Activated gamma-delta T cell treated with Interleukin-2 at 50 U/mL for 16 hours (primary cell): ENCODE results near the gene PHTF2.

ENCODE experiments used
- DNase-seq: peaks from one replicate; pipeline ENCODE4 v3.0.0-alpha.2; 2020

The PHTF2 gene

GRCh38 chr7:77796109-77796508 lies 2.5 kb upstream of the PHTF2 start:
- no peak for DNase-seq

GRCh38 chr7:77796960-77797359 lies 1.6 kb upstream of the PHTF2 start:
- no peak for DNase-seq

- DNase-seq = no peak
Observed at GRCh38 chr7:77797734-77798393, 709 bp upstream of the PHTF2 start.

GRCh38 chr7:77799078-77799964 lies 748 bp downstream of the PHTF2 start:
- DNase-seq = peak; percentile 10

GRCh38 chr7:77800158-77800557 lies 1.6 kb downstream of the PHTF2 start:
- no peak for DNase-seq

GRCh38 chr7:77800730-77801129 lies 2.2 kb downstream of the PHTF2 start:
- DNase-seq = no peak

- no peak for DNase-seq
Observed at GRCh38 chr7:77802557-77803405, 4.2 kb downstream of the PHTF2 start.

- DNase-seq = no peak
Observed at GRCh38 chr7:77806425-77806824, 7.9 kb downstream of the PHTF2 start.

GRCh38 chr7:77808517-77808916 lies 9.9 kb downstream of the PHTF2 start:
- no peak for DNase-seq

- DNase-seq = no peak
Observed at GRCh38 chr7:77811516-77812289, 13.1 kb downstream of the PHTF2 start.

GRCh38 chr7:77812290-77812685 lies 13.7 kb downstream of the PHTF2 start:
- no peak for DNase-seq

GRCh38 chr7:77813180-77813579 lies 14.6 kb downstream of the PHTF2 start:
- no peak for DNase-seq

GRCh38 chr7:77819021-77819420 lies 20.4 kb downstream of the PHTF2 start:
- no peak for DNase-seq

- DNase-seq = no peak
Observed at GRCh38 chr7:77820967-77821366, 22.4 kb downstream of the PHTF2 start.

- DNase-seq = no peak
Observed at GRCh38 chr7:77822269-77822668, 23.7 kb downstream of the PHTF2 start.

- no peak for DNase-seq
Observed at GRCh38 chr7:77823787-77824186, 25.2 kb downstream of the PHTF2 start.

GRCh38 chr7:77824636-77825035 lies 26.1 kb downstream of the PHTF2 start:
- DNase-seq = no peak

- DNase-seq = no peak
Observed at GRCh38 chr7:77825131-77825530, 26.6 kb downstream of the PHTF2 start.

- DNase-seq = no peak
Observed at GRCh38 chr7:77826300-77826699, 27.7 kb downstream of the PHTF2 start.

- DNase-seq = no peak
Observed at GRCh38 chr7:77827999-77828398, 29.4 kb downstream of the PHTF2 start.

- DNase-seq = no peak
Observed at GRCh38 chr7:77830649-77831355, 32.2 kb downstream of the PHTF2 start.

- no peak for DNase-seq
Observed at GRCh38 chr7:77831481-77831880, 32.9 kb downstream of the PHTF2 start.
